NT2/D1 (cell line): Measurements from ENCODE around the gene CORIN.

Source experiments
- SUZ12 ChIP-seq: IDR thresholded peaks from 2 replicates; pipeline ENCODE4 v1.6.1; 2011; ENCODE audit not compliant: insufficient read length, insufficient read depth; ENCODE audit errors: extremely low read depth
- ZNF274 ChIP-seq: IDR thresholded peaks from 2 replicates; pipeline ENCODE4 v1.6.1; 2011; ENCODE audit warnings: mild to moderate bottlenecking, low read depth, low read length

DNA sequence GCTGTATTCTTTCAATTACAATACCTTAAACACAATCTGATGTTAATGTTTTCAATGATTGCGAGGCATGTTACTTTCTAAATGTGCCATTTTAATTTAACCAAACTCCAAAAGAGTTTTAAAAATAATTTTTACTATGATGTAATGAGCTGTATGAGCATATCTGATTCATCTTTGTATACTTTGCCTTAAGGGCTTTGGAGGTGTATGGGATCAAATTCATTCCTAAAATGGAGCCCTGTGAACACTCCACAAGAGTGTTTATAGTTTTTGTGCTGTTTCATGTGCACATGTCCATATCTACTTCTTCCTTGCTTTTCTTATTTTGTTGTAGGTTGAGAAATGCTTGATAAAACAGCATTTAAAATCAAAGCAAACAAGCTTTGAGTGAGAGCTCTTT is 270.4 kb downstream of the CORIN start:
- TF ChIP-seq ZNF274 (no peak), SUZ12 (no peak)
